GM18519 (cell line): ENCODE results near the gene SYNPR.
"Not testable (repeated sequence)": the region's sequence is repeated elsewhere in the genome, so short reads cannot be mapped to it uniquely, and the experiment has no call there.

Experiments used
- ATAC-seq: cut with Tn5 transposase; IDR thresholded peaks from one replicate; pipeline ENCODE4 v1.9.1; 2021; ENCODE audit warnings: mild to moderate bottlenecking, moderate library complexity; ENCODE audit not compliant: unreplicated experiment, low FRiP score

SYNPR gene

GRCh38 chr3:63607716-63608115, 329.6 kb downstream of the SYNPR start:
- ATAC-seq = no peak

GRCh38 chr3:63609408-63609807, 331.3 kb downstream of the SYNPR start:
- ATAC-seq = no peak

- no peak for ATAC-seq
Measured at GRCh38 chr3:63609834-63610233, 331.7 kb downstream of the SYNPR start.

- no peak for ATAC-seq
Measured at GRCh38 chr3:63611382-63611781, 333.3 kb downstream of the SYNPR start.

- no peak for ATAC-seq
Measured at GRCh38 chr3:63613561-63613960, 335.5 kb downstream of the SYNPR start.

GRCh38 chr3:63617391-63617790, 339.3 kb downstream of the SYNPR start:
- no peak for ATAC-seq

- ATAC-seq = no peak
Measured at GRCh38 chr3:63624941-63625560, 346.9 kb downstream of the SYNPR start.

GRCh38 chr3:63631670-63632069, 353.6 kb downstream of the SYNPR start:
- no peak for ATAC-seq

- ATAC-seq = no peak
Measured at GRCh38 chr3:63635186-63635585, 357.1 kb downstream of the SYNPR start.

- ATAC-seq = no peak
Measured at GRCh38 chr3:63639806-63640205, 361.7 kb downstream of the SYNPR start.

GRCh38 chr3:63642488-63642887, 364.4 kb downstream of the SYNPR start:
- no peak for ATAC-seq

- no peak for ATAC-seq
Measured at GRCh38 chr3:63644212-63644797, 366.2 kb downstream of the SYNPR start.

GRCh38 chr3:63644928-63645781, 367.0 kb downstream of the SYNPR start:
- ATAC-seq = not testable (repeated sequence)

- ATAC-seq = no peak
Measured at GRCh38 chr3:63652066-63652725, 374.1 kb downstream of the SYNPR start, which contains the start of gene SNTN. Gene SNTN (plus strand): TSS chr3:63652675. CDS start chr3:63652688, 13 bp downstream.

- ATAC-seq = no peak
Measured at GRCh38 chr3:63654211-63654610, 376.1 kb downstream of the SYNPR start.

- ATAC-seq = no peak
Measured at GRCh38 chr3:63654931-63655330, 376.8 kb downstream of the SYNPR start.

GRCh38 chr3:63655519-63655918, 377.4 kb downstream of the SYNPR start:
- ATAC-seq = no peak

- no peak for ATAC-seq
Measured at GRCh38 chr3:63656786-63657185, 378.7 kb downstream of the SYNPR start.

- no peak for ATAC-seq
Measured at GRCh38 chr3:63661242-63661641, 383.1 kb downstream of the SYNPR start.

- ATAC-seq = no peak
Measured at GRCh38 chr3:63662011-63662410, 383.9 kb downstream of the SYNPR start.

GRCh38 chr3:63662500-63662899, 384.4 kb downstream of the SYNPR start:
- no peak for ATAC-seq
